Nucleus accumbens (tissue), 56 donors: ENCODE results near the gene MAMLD1.

ENCODE experiments used
- DNase-seq, 56 donors: peaks; one replicate each; lab custom pipeline; 2025; lab: John Stamatoyannopoulos, UW

The MAMLD1 gene

GRCh38 chrX:150375243-150375770 is 12.2 kb downstream of the MAMLD1 start:
- DNase-seq: peak in 6 of 56 donors; percentile 1 to 18 (median 12)

GRCh38 chrX:150377005-150377404 is 13.9 kb downstream of the MAMLD1 start:
- DNase-seq: no peak

- DNase-seq: no peak
Measured at GRCh38 chrX:150405006-150405405, 41.9 kb downstream of the MAMLD1 start.

- DNase-seq: no peak
Measured at GRCh38 chrX:150405576-150405975, 42.5 kb downstream of the MAMLD1 start.

- no peak for DNase-seq
Measured at GRCh38 chrX:150406596-150406995, 43.5 kb downstream of the MAMLD1 start.

GRCh38 chrX:150408007-150408406 is 44.9 kb downstream of the MAMLD1 start:
- no peak for DNase-seq

GRCh38 chrX:150408561-150408960 is 45.4 kb downstream of the MAMLD1 start:
- DNase-seq: no peak

- DNase-seq: no peak
Measured at GRCh38 chrX:150409486-150409885, 46.4 kb downstream of the MAMLD1 start.

GRCh38 chrX:150409964-150410363 is 46.8 kb downstream of the MAMLD1 start:
- no peak for DNase-seq

- no peak for DNase-seq
Measured at GRCh38 chrX:150410513-150410912, 47.4 kb downstream of the MAMLD1 start.

GRCh38 chrX:150411656-150412055 is 48.5 kb downstream of the MAMLD1 start:
- DNase-seq: no peak

- DNase-seq: no peak
Measured at GRCh38 chrX:150414228-150414627, 51.1 kb downstream of the MAMLD1 start.

GRCh38 chrX:150416469-150416868 is 53.4 kb downstream of the MAMLD1 start:
- DNase-seq: no peak

- DNase-seq: peak in 5 of 56 donors; percentile 1 to 36 (median 4)
Measured at GRCh38 chrX:150421816-150422215, 58.7 kb downstream of the MAMLD1 start.

- DNase-seq: no peak
Measured at GRCh38 chrX:150429594-150429993, 66.5 kb downstream of the MAMLD1 start.

GRCh38 chrX:150436195-150436594 is 73.1 kb downstream of the MAMLD1 start:
- DNase-seq: no peak

GRCh38 chrX:150438165-150438564 is 75.0 kb downstream of the MAMLD1 start:
- no peak for DNase-seq

GRCh38 chrX:150446151-150446550 is 83.0 kb downstream of the MAMLD1 start:
- no peak for DNase-seq

- no peak for DNase-seq
Measured at GRCh38 chrX:150446995-150447394, 83.9 kb downstream of the MAMLD1 start.

- DNase-seq: no peak
Measured at GRCh38 chrX:150449313-150449712, 86.2 kb downstream of the MAMLD1 start.

GRCh38 chrX:150450519-150451177 is 87.5 kb downstream of the MAMLD1 start:
- DNase-seq: peak in 1 of 56 donors; percentile 0

- no peak for DNase-seq
Measured at GRCh38 chrX:150451953-150452352, 88.8 kb downstream of the MAMLD1 start.

GRCh38 chrX:150454083-150454482 is 91.0 kb downstream of the MAMLD1 start:
- DNase-seq: no peak
